WTC11 (cell line): ENCODE data around the gene RREB1. TPM values are rescaled to one million over a fixed set of nuclear protein-coding genes. Genes with fewer than 3 reads are reported as not detected.

Experiments used
- ATAC-seq: fragments of 200-7000 bp; cut with Tn5 transposase; 2 replicates; pipeline ENCODE4 v1.10.0; 2021; ENCODE audit warnings: mild to moderate bottlenecking, moderate library complexity
- CTCF ChIA-PET: fragments of 300-600 bp; sonication (Branson Sonifier 250); formaldehyde crosslinking; loops from one replicate; lab custom pipeline; 2021; ENCODE audit warnings: antibody characterized with exemption; lab: Charles Lee
- POLR2A ChIA-PET: fragments of 350-600 bp; sonication (Branson Sonifier 250); formaldehyde crosslinking; loops from one replicate; lab custom pipeline; 2021; ENCODE audit warnings: antibody characterized with exemption; lab: Charles Lee
- DNase-seq: peaks from one replicate; pipeline ENCODE4 v3.0.0; 2021; ENCODE audit warnings: low spot score
- H3K27ac Mint-ChIP-seq: 2 replicates; pipeline ENCODE4 v1.8.0; 2021; ENCODE audit warnings: mixed read lengths
- H3K27me3 Mint-ChIP-seq: 2 replicates; pipeline ENCODE4 v1.8.0; 2021; ENCODE audit warnings: low read depth, mild to moderate bottlenecking, moderate library complexity, mixed read lengths
- H3K36me3 Mint-ChIP-seq: 2 replicates; pipeline ENCODE4 v1.8.0; 2021; ENCODE audit warnings: mixed read lengths
- H3K4me1 Mint-ChIP-seq: 2 replicates; pipeline ENCODE4 v1.8.0; 2022; ENCODE audit warnings: mixed read lengths
- H3K4me3 Mint-ChIP-seq: 2 replicates; pipeline ENCODE4 v1.8.0; 2021; ENCODE audit warnings: mild to moderate bottlenecking, moderate library complexity, mixed read lengths
- H3K9me3 Mint-ChIP-seq: 2 replicates; pipeline ENCODE4 v1.8.0; 2021; ENCODE audit warnings: mixed read lengths
- ATF1 ChIP-seq: sonication (generic); formaldehyde crosslinking; IDR thresholded peaks from 2 replicates; pipeline ENCODE4 v1.8.1; 2023; ENCODE audit warnings: mild to moderate bottlenecking, moderate library complexity, missing genetic modification reagents
- CBFB ChIP-seq: sonication (generic); formaldehyde crosslinking; IDR thresholded peaks from 2 replicates; pipeline ENCODE4 v1.8.1; 2022; ENCODE audit warnings: mild to moderate bottlenecking, low read depth, missing genetic modification reagents
- E2F1 ChIP-seq: sonication (generic); formaldehyde crosslinking; IDR thresholded peaks from 2 replicates; pipeline ENCODE4 v1.8.0; 2022; ENCODE audit warnings: mild to moderate bottlenecking, missing genetic modification reagents
- FOXJ3 ChIP-seq: sonication (generic); formaldehyde crosslinking; IDR thresholded peaks from 2 replicates; pipeline ENCODE4 v1.9.0; 2021; ENCODE audit warnings: missing genetic modification reagents, mild to moderate bottlenecking, borderline replicate concordance
- FOXK1 ChIP-seq: sonication (generic); formaldehyde crosslinking; IDR thresholded peaks from 2 replicates; pipeline ENCODE4 v1.8.0; 2022; ENCODE audit warnings: mild to moderate bottlenecking, moderate library complexity, missing genetic modification reagents
- NFATC4 ChIP-seq: fragments of 250-450 bp; sonication (Bioruptor Pico); IDR thresholded peaks from 2 replicates; pipeline ENCODE4 v1.9.0; 2021; ENCODE audit warnings: mild to moderate bottlenecking
- SMAD4 ChIP-seq: sonication (generic); formaldehyde crosslinking; IDR thresholded peaks from 2 replicates; pipeline ENCODE4 v1.8.0; 2022; ENCODE audit warnings: mild to moderate bottlenecking, missing genetic modification reagents
- STAT6 ChIP-seq: sonication (generic); formaldehyde crosslinking; conservative IDR thresholded peaks from 2 replicates; pipeline ENCODE4 v1.8.1; 2023; ENCODE audit warnings: mild to moderate bottlenecking, low read depth, missing genetic modification reagents, moderate library complexity
- TCF7 ChIP-seq: sonication (generic); formaldehyde crosslinking; IDR thresholded peaks from 2 replicates; pipeline ENCODE4 v1.8.0; 2022; ENCODE audit warnings: mild to moderate bottlenecking, low read depth, missing genetic modification reagents, moderate library complexity
- ZNF121 ChIP-seq: sonication (generic); formaldehyde crosslinking; IDR thresholded peaks from 2 replicates; pipeline ENCODE4 v1.8.0; 2023; ENCODE audit warnings: missing genetic modification reagents
- ZNF219 ChIP-seq: sonication (generic); formaldehyde crosslinking; IDR thresholded peaks from 2 replicates; pipeline ENCODE4 v1.8.0; 2023; ENCODE audit warnings: missing genetic modification reagents, mild to moderate bottlenecking, borderline replicate concordance
- ZNF317 ChIP-seq: sonication (generic); formaldehyde crosslinking; IDR thresholded peaks from 2 replicates; pipeline ENCODE4 v1.8.1; 2023; ENCODE audit warnings: low read depth, mild to moderate bottlenecking, moderate library complexity, missing genetic modification reagents, borderline replicate concordance
- ZNF416 ChIP-seq: fragments of 250-450 bp; sonication (Bioruptor Pico); IDR thresholded peaks from 2 replicates; pipeline ENCODE4 v1.9.0; 2021; ENCODE audit warnings: mild to moderate bottlenecking, inconsistent platforms
- total RNA-seq: library from RNA; stranded (reverse); gene quantifications from 3 replicates; pipeline ENCODE4 v1.2.3, GENCODE V29; 2021
- TF ChIP-seq, protein P1 (sequence below): sonication (generic); formaldehyde crosslinking; IDR thresholded peaks from 2 replicates; pipeline ENCODE4 v1.8.1; 2023; ENCODE audit warnings: mild to moderate bottlenecking, missing genetic modification reagents, borderline replicate concordance
- TF ChIP-seq, protein P2 (sequence below): sonication (generic); formaldehyde crosslinking; IDR thresholded peaks from 2 replicates; pipeline ENCODE4 v1.8.1; 2023; ENCODE audit warnings: mild to moderate bottlenecking, missing genetic modification reagents, moderate library complexity
- TF ChIP-seq, protein P3 (sequence below): fragments of 250-450 bp; sonication (Bioruptor Pico); IDR thresholded peaks from 2 replicates; pipeline ENCODE4 v1.9.0; 2021; ENCODE audit warnings: moderate library complexity, mild to moderate bottlenecking, inconsistent platforms, borderline replicate concordance
- TF ChIP-seq, protein P4 (sequence below): sonication (generic); formaldehyde crosslinking; IDR thresholded peaks from 2 replicates; pipeline ENCODE4 v1.8.0; 2023; ENCODE audit warnings: missing genetic modification reagents
- TF ChIP-seq, protein P5 (sequence below): fragments of 200-600 bp; IDR thresholded peaks from 2 replicates; pipeline ENCODE4 v1.8.0; 2022; ENCODE audit warnings: antibody characterized with exemption

Gene RREB1
- total RNA-seq, 1 experiment from 2014 or later: 38.5 TPM

GRCh38 chr6:7121700-7122241 lies 14.0 kb downstream of the RREB1 start:
- Mint-ChIP-seq H3K4me3 (no peak overlapping the region), H3K27me3 (no peaks in the 10 kb centered on the region), H3K27ac (no peak overlapping the region), H3K4me1 (peaks cover 48% of the 10 kb centered on the region), H3K36me3 (peaks cover 14% of the 10 kb centered on the region), H3K9me3 (no peaks in the 10 kb centered on the region)
- POLR2A ChIA-PET: no interaction called here
- no peak for DNase-seq
- CTCF ChIA-PET: no interaction called here
- no peak for ATAC-seq
- TF ChIP-seq, protein P1, sequence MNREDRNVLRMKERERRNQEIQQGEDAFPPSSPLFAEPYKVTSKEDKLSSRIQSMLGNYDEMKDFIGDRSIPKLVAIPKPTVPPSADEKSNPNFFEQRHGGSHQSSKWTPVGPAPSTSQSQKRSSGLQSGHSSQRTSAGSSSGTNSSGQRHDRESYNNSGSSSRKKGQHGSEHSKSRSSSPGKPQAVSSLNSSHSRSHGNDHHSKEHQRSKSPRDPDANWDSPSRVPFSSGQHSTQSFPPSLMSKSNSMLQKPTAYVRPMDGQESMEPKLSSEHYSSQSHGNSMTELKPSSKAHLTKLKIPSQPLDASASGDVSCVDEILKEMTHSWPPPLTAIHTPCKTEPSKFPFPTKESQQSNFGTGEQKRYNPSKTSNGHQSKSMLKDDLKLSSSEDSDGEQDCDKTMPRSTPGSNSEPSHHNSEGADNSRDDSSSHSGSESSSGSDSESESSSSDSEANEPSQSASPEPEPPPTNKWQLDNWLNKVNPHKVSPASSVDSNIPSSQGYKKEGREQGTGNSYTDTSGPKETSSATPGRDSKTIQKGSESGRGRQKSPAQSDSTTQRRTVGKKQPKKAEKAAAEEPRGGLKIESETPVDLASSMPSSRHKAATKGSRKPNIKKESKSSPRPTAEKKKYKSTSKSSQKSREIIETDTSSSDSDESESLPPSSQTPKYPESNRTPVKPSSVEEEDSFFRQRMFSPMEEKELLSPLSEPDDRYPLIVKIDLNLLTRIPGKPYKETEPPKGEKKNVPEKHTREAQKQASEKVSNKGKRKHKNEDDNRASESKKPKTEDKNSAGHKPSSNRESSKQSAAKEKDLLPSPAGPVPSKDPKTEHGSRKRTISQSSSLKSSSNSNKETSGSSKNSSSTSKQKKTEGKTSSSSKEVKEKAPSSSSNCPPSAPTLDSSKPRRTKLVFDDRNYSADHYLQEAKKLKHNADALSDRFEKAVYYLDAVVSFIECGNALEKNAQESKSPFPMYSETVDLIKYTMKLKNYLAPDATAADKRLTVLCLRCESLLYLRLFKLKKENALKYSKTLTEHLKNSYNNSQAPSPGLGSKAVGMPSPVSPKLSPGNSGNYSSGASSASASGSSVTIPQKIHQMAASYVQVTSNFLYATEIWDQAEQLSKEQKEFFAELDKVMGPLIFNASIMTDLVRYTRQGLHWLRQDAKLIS (CRISPR knock-in tag): no peak
- no peak for TF ChIP-seq FOXK1 (CRISPR knock-in tag)
- TF ChIP-seq, protein P2, sequence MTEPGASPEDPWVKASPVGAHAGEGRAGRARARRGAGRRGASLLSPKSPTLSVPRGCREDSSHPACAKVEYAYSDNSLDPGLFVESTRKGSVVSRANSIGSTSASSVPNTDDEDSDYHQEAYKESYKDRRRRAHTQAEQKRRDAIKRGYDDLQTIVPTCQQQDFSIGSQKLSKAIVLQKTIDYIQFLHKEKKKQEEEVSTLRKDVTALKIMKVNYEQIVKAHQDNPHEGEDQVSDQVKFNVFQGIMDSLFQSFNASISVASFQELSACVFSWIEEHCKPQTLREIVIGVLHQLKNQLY (CRISPR knock-in tag): no peak
- no peak for TF ChIP-seq ZNF416 (CRISPR knock-in tag)
- no peak for TF ChIP-seq NFATC4 (CRISPR knock-in tag)
- TF ChIP-seq ZNF121 (CRISPR knock-in tag): no peak
- TF ChIP-seq SMAD4 (CRISPR knock-in tag): no peak
- no peak for TF ChIP-seq ZNF317 (CRISPR knock-in tag)
- TF ChIP-seq STAT6: no peak
- TF ChIP-seq TCF7 (CRISPR knock-in tag): no peak
- TF ChIP-seq CBFB: no peak
- no peak for TF ChIP-seq E2F1 (CRISPR knock-in tag)
- TF ChIP-seq, protein P3, sequence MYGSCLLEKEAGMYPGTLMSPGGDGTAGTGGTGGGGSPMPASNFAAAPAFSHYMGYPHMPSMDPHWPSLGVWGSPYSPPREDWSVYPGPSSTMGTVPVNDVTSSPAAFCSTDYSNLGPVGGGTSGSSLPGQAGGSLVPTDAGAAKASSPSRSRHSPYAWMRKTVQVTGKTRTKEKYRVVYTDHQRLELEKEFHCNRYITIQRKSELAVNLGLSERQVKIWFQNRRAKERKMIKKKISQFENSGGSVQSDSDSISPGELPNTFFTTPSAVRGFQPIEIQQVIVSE: no peak
- no peak for TF ChIP-seq FOXJ3 (CRISPR knock-in tag)
- TF ChIP-seq ZNF219: no peak
- TF ChIP-seq, protein P4, sequence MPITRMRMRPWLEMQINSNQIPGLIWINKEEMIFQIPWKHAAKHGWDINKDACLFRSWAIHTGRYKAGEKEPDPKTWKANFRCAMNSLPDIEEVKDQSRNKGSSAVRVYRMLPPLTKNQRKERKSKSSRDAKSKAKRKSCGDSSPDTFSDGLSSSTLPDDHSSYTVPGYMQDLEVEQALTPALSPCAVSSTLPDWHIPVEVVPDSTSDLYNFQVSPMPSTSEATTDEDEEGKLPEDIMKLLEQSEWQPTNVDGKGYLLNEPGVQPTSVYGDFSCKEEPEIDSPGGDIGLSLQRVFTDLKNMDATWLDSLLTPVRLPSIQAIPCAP: no peak
- no peak for TF ChIP-seq ATF1
- TF ChIP-seq, protein P5, sequence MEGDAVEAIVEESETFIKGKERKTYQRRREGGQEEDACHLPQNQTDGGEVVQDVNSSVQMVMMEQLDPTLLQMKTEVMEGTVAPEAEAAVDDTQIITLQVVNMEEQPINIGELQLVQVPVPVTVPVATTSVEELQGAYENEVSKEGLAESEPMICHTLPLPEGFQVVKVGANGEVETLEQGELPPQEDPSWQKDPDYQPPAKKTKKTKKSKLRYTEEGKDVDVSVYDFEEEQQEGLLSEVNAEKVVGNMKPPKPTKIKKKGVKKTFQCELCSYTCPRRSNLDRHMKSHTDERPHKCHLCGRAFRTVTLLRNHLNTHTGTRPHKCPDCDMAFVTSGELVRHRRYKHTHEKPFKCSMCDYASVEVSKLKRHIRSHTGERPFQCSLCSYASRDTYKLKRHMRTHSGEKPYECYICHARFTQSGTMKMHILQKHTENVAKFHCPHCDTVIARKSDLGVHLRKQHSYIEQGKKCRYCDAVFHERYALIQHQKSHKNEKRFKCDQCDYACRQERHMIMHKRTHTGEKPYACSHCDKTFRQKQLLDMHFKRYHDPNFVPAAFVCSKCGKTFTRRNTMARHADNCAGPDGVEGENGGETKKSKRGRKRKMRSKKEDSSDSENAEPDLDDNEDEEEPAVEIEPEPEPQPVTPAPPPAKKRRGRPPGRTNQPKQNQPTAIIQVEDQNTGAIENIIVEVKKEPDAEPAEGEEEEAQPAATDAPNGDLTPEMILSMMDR: no peak
